ENCODE results near the gene CREG1. TPM values are rescaled to one million over a fixed set of nuclear protein-coding genes. Genes with fewer than 3 reads are reported as not detected.

CREG1 gene
- total RNA-seq, 1 donor from 2014 or later, result 19.2 TPM

DNA sequence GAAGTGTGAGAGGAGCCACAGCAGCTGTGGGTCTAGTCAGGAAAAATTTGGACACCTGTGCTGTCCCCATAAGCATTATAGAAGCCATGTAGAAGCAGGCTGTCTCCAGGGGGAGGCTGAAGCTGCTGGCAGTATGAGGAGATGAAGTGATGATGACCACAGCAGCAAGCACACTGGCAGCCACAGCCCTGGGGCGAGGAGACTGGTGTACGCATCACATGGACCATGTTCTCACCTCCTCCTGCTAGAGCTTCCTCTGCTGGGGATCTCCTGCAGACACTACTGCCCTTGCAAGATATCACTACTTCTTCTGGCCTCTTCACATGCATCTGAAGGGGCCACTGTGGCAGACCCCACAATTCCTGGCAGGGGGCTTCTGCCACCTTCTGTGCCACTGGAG, 33.8 kb upstream of the CREG1 start:
- H3K27ac Mint-ChIP-seq (ENCODE audit: unreplicated experiment), result no peak overlapping the region
- no peaks in the 10 kb centered on the region for H3K4me1 Mint-ChIP-seq (ENCODE audit: unreplicated experiment)
- H3K27me3 Mint-ChIP-seq (ENCODE audit: unreplicated experiment), result peaks cover 12% of the 10 kb centered on the region
- TF ChIP-seq, protein P1, sequence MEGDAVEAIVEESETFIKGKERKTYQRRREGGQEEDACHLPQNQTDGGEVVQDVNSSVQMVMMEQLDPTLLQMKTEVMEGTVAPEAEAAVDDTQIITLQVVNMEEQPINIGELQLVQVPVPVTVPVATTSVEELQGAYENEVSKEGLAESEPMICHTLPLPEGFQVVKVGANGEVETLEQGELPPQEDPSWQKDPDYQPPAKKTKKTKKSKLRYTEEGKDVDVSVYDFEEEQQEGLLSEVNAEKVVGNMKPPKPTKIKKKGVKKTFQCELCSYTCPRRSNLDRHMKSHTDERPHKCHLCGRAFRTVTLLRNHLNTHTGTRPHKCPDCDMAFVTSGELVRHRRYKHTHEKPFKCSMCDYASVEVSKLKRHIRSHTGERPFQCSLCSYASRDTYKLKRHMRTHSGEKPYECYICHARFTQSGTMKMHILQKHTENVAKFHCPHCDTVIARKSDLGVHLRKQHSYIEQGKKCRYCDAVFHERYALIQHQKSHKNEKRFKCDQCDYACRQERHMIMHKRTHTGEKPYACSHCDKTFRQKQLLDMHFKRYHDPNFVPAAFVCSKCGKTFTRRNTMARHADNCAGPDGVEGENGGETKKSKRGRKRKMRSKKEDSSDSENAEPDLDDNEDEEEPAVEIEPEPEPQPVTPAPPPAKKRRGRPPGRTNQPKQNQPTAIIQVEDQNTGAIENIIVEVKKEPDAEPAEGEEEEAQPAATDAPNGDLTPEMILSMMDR (IDR thresholded peaks at IDR 0.05), result no peak
- no peaks in the 10 kb centered on the region for H3K36me3 Mint-ChIP-seq (ENCODE audit: unreplicated experiment)
- H3K4me3 Mint-ChIP-seq (ENCODE audit: unreplicated experiment), result no peak overlapping the region
- no peak for DNase-seq (ENCODE audit: extremely low spot score, unreplicated experiment)
- no peaks in the 10 kb centered on the region for H3K9me3 Mint-ChIP-seq (ENCODE audit: unreplicated experiment)

DNA sequence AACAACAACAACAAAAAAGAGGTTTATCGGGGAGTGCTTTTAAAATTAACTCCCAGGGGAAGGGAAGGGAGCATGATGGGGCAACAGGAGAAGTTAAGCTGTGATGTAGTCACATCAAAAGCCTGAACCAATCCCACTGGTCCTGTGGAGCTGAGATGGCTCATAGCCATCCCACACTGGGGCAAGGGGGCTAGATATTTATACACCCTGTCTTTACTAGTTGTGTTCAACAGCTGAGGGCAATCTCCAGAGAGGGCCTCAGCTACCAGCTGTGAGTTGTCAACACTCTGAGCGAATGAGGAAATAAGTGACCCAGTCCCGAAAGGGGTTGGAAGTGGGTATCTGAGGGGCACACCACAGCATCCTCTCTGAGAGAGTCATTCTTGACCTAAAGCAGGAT, 31.0 kb upstream of the CREG1 start:
- no peaks in the 10 kb centered on the region for H3K4me1 Mint-ChIP-seq (ENCODE audit: unreplicated experiment)
- no peak overlapping the region for H3K4me3 Mint-ChIP-seq (ENCODE audit: unreplicated experiment)
- DNase-seq (ENCODE audit: extremely low spot score, unreplicated experiment), result no peak
- no peaks in the 10 kb centered on the region for H3K36me3 Mint-ChIP-seq (ENCODE audit: unreplicated experiment)
- peaks cover 32% of the 10 kb centered on the region for H3K27me3 Mint-ChIP-seq (ENCODE audit: unreplicated experiment)
- H3K27ac Mint-ChIP-seq (ENCODE audit: unreplicated experiment), result no peak overlapping the region
- H3K9me3 Mint-ChIP-seq (ENCODE audit: unreplicated experiment), result no peaks in the 10 kb centered on the region
- TF ChIP-seq, protein P1 (IDR thresholded peaks at IDR 0.05), result no peak

DNA sequence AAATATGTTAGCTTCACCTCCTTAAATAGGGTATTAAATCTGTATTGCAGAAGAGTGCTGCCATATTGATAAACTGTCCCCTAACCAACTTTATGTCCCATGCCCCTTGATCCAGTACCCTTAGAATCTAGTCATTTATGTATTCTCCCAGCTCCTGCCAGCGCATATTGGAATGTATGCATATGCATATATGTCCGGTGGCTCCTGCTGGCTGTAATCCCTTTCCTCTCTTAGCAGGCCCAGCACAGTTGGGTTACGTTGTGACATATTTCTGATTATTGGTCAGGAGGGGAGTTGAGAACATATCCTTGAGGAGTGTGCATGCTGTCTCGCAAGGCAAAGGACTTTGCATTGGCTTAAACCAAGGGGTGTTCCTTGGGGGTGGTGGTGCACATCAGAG, 29.2 kb upstream of the CREG1 start:
- no peak overlapping the region for H3K27ac Mint-ChIP-seq (ENCODE audit: unreplicated experiment)
- H3K27me3 Mint-ChIP-seq (ENCODE audit: unreplicated experiment), result peaks cover 45% of the 10 kb centered on the region
- H3K36me3 Mint-ChIP-seq (ENCODE audit: unreplicated experiment), result no peaks in the 10 kb centered on the region
- no peaks in the 10 kb centered on the region for H3K4me1 Mint-ChIP-seq (ENCODE audit: unreplicated experiment)
- H3K4me3 Mint-ChIP-seq (ENCODE audit: unreplicated experiment), result no peak overlapping the region
- no peak for DNase-seq (ENCODE audit: extremely low spot score, unreplicated experiment)
- TF ChIP-seq, protein P1 (IDR thresholded peaks at IDR 0.05), result no peak
- H3K9me3 Mint-ChIP-seq (ENCODE audit: unreplicated experiment), result no peaks in the 10 kb centered on the region

DNA sequence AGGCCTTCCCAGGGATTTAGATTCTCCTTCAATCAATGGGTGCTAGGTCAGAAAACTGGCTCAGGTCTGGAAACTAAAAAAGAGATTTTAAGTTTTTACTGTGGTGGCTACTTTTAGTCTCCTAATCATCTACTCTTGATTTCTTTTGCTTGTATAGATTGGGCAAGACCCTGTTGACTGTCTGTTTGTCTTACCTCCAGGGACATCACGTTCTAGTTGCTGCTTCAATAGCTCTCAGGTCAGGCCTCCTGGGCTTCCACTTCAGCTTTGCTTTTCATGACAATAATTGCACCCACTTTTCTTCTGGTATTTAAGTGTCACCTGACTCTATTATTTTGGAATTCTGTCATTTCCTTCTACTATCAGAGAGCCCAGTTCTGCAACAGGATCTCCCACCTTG, 28.5 kb upstream of the CREG1 start:
- no peak for DNase-seq (ENCODE audit: extremely low spot score, unreplicated experiment)

DNA sequence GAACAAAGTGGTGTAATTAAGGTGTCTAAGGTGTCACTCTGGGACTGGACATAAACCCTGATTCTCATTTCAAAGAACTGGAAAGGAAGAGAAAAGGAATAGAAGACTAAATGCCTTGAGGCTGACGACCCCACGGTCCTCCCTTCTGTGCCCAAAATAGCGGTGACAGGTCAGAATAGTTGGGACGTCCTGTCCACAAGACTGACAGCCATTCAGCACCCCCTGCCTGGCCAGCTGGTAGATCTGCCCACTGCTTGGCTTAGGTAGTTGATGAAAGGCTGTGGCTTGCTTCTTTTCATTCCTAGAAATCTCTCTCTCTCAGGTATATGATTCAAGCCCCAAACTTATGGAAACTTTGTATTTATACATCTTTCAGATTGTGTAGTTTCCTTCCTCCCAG, 26.4 kb upstream of the CREG1 start:
- Mint-ChIP-seq H3K4me1 (ENCODE audit: unreplicated experiment) (no peaks in the 10 kb centered on the region), H3K4me3 (ENCODE audit: unreplicated experiment) (no peak overlapping the region), H3K27ac (ENCODE audit: unreplicated experiment) (no peak overlapping the region), H3K27me3 (ENCODE audit: unreplicated experiment) (peaks cover 66% of the 10 kb centered on the region), H3K36me3 (ENCODE audit: unreplicated experiment) (no peaks in the 10 kb centered on the region), H3K9me3 (ENCODE audit: unreplicated experiment) (no peaks in the 10 kb centered on the region)
- no peak for DNase-seq (ENCODE audit: extremely low spot score, unreplicated experiment)
- TF ChIP-seq, protein P1 (IDR thresholded peaks at IDR 0.05), result no peak

More for the DNA sequence above, 28.5 kb upstream of the CREG1 start:
- Mint-ChIP-seq H3K36me3 (ENCODE audit: unreplicated experiment) (no peaks in the 10 kb centered on the region), H3K27me3 (ENCODE audit: unreplicated experiment) (peaks cover 50% of the 10 kb centered on the region), H3K9me3 (ENCODE audit: unreplicated experiment) (no peaks in the 10 kb centered on the region), H3K4me3 (ENCODE audit: unreplicated experiment) (no peak overlapping the region), H3K4me1 (ENCODE audit: unreplicated experiment) (no peaks in the 10 kb centered on the region), H3K27ac (ENCODE audit: unreplicated experiment) (no peak overlapping the region)
- TF ChIP-seq, protein P1 (IDR thresholded peaks at IDR 0.05), result no peak
